GM12878 (cell line): ENCODE measurements around the gene BBS10. TPM values are rescaled to one million over a fixed set of nuclear protein-coding genes. Genes with fewer than 3 reads are reported as not detected.

Experiments
- E2F8 ChIP-seq: fragments of 450-650 bp; IDR thresholded peaks from 2 replicates; pipeline ENCODE4 v1.6.1; 2018; ENCODE audit warnings: mild to moderate bottlenecking, low read depth, moderate library complexity; ENCODE audit not compliant: partially characterized antibody
- EED ChIP-seq: sonication (generic); IDR thresholded peaks from 2 replicates; pipeline ENCODE4 v1.6.1; 2016; ENCODE audit warnings: antibody characterized with exemption, low read depth
- FOXK2 ChIP-seq: fragments of 450-650 bp; IDR thresholded peaks from 2 replicates; pipeline ENCODE4 v1.6.1; 2017; ENCODE audit warnings: mild to moderate bottlenecking, moderate library complexity
- HDAC2 ChIP-seq: fragments of 200-600 bp; sonication (generic); IDR thresholded peaks from 2 replicates; pipeline ENCODE4 v1.6.1; 2017
- HDGF ChIP-seq: fragments of 450-650 bp; IDR thresholded peaks from 2 replicates; pipeline ENCODE4 v1.6.1; 2016; ENCODE audit warnings: antibody characterized with exemption
- JUND ChIP-seq: IDR thresholded peaks from 2 replicates; pipeline ENCODE4 v1.6.1; 2012; ENCODE audit warnings: low read depth, mild to moderate bottlenecking, low read length, improper control_type of control experiment, moderate library complexity
- NKRF ChIP-seq: fragments of 450-650 bp; conservative IDR thresholded peaks from 2 replicates; pipeline ENCODE4 v1.6.1; 2017; ENCODE audit warnings: mild to moderate bottlenecking, moderate library complexity
- NR2C1 ChIP-seq: fragments of 450-650 bp; IDR thresholded peaks from 2 replicates; pipeline ENCODE4 v1.6.1; 2017; ENCODE audit warnings: antibody characterized with exemption, mild to moderate bottlenecking, moderate library complexity
- SKIL ChIP-seq: fragments of 450-650 bp; IDR thresholded peaks from 2 replicates; pipeline ENCODE4 v1.6.1; 2017; ENCODE audit warnings: mild to moderate bottlenecking, low read depth, inconsistent platforms; ENCODE audit not compliant: poor library complexity, severe bottlenecking
- SREBF1 ChIP-seq: IDR thresholded peaks from 2 replicates; pipeline ENCODE4 v1.6.1; 2012; ENCODE audit warnings: mild to moderate bottlenecking, low read length
- TAF1 ChIP-seq: IDR thresholded peaks from 2 replicates; pipeline ENCODE4 v1.6.1; 2011; ENCODE audit warnings: mild to moderate bottlenecking, low read depth, low read length, borderline replicate concordance
- ZSCAN29 ChIP-seq: fragments of 450-650 bp; IDR thresholded peaks from 2 replicates; pipeline ENCODE4 v1.6.1; 2017; ENCODE audit warnings: mild to moderate bottlenecking, moderate library complexity
- polyA plus RNA-seq, 11 experiments: library from polyadenylated mRNA; depleted of rRNA in 4 of 11; unstranded in 6 of 11; stranded (reverse) in 5 of 11; fragments of >200 nt; fragmentation: Nextera tagmentation in 4 of 11; fragmentation: Illumina TruSeq in 1 of 11; extraction: Ambion mirVana in 4 of 11; extraction: Trizol in 1 of 11; gene quantifications; 1 replicate in 1 of 11; 2 replicates in 10 of 11; pipeline versions ENCODE4 v1.2.1 to v1.2.3, GENCODE V29; 2011 to 2016; ENCODE audit warnings: inconsistent platforms in 2 of 11, missing spikeins in 2 of 11, low read depth in 1 of 11
- total RNA-seq, 4 experiments: library from RNA; depleted of rRNA in 3 of 4; stranded (reverse); fragments of >200 nt in 3 of 4; fragmentation: Illumina TruSeq in 1 of 4; extraction: Trizol in 1 of 4; gene quantifications; 2 replicates each; pipeline versions ENCODE4 v1.2.1 to v1.2.3, GENCODE V29; 2013 to 2021
- TF ChIP-seq, protein P1 (sequence below): fragments of 150-350 bp; IDR thresholded peaks from 2 replicates; pipeline ENCODE4 v1.6.1; 2014; ENCODE audit warnings: mild to moderate bottlenecking, low read depth, low read length

The BBS10 gene
- total and polyA plus RNA-seq, 10 of the 15 experiments (the other 5 are each of a cell fraction or from before 2014, with no cell fraction given) = 1.2 to 9.8 (median 5.9) TPM

DNA sequence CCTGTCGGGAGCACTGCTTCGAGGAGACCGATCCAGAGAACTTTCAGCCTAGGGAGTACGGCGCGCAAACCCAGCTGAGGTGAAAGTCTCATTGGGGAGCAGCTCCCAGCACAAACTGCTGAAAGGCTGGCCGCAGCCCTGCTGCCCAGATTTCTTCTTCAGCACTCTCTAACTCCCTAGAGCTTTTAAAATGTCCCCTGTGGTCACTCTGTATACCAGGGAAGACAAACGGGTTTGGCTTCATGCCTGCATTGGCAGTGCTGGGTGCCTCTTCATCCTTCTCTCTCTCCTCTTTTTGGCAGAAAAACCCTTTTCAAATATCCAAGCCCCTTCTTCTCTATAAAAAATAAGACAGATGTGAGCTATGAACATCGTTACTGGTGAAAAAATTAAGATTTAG, 34.9 kb downstream of the BBS10 start (continued):
- TF ChIP-seq, protein P1, sequence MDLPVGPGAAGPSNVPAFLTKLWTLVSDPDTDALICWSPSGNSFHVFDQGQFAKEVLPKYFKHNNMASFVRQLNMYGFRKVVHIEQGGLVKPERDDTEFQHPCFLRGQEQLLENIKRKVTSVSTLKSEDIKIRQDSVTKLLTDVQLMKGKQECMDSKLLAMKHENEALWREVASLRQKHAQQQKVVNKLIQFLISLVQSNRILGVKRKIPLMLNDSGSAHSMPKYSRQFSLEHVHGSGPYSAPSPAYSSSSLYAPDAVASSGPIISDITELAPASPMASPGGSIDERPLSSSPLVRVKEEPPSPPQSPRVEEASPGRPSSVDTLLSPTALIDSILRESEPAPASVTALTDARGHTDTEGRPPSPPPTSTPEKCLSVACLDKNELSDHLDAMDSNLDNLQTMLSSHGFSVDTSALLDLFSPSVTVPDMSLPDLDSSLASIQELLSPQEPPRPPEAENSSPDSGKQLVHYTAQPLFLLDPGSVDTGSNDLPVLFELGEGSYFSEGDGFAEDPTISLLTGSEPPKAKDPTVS = no peak
- TF ChIP-seq NR2C1 (no peak), ZSCAN29 (no peak), HDAC2 (no peak), TAF1 (no peak), HDGF (no peak), NKRF (no peak), E2F8 (no peak), JUND (no peak), SREBF1 (no peak), EED (no peak), SKIL (no peak), FOXK2 (no peak)
